GM19025 (cell line): ENCODE results near the gene SDK1.

Experiments used
- ATAC-seq: cut with Tn5 transposase; IDR thresholded peaks from one replicate; pipeline ENCODE4 v1.9.1; 2021; ENCODE audit warnings: mild to moderate bottlenecking, low read depth, moderate library complexity; ENCODE audit not compliant: unreplicated experiment

The SDK1 gene

GRCh38 chr7:4103352-4104091, 802.5 kb downstream of the SDK1 start:
- no peak for ATAC-seq

- ATAC-seq, result no peak
These were observed 806.8 kb downstream of the SDK1 start for GRCh38 chr7:4107839-4108238.

DNA sequence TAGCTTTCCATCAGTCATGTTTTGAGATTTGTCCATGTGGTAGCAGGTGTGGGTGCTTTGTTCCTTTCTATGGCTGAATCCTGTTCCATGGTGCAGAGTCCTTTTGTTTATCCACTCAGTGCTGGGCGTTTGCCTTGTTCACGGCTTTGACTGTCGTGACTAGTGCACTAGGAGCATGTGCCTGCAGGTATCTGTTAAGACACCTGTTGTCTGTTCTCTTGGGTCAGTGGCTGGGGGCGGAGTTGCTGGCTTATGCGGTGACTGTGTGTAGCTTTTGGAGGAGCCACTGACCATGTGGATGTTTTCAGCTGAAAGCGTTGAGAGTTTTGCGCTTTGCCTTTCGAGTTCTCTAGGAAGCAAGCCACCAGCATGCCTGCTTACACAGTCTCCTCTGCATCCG, 807.9 kb downstream of the SDK1 start:
- no peak for ATAC-seq

- ATAC-seq, result no peak
These were observed 808.5 kb downstream of the SDK1 start for GRCh38 chr7:4109481-4110110.

DNA sequence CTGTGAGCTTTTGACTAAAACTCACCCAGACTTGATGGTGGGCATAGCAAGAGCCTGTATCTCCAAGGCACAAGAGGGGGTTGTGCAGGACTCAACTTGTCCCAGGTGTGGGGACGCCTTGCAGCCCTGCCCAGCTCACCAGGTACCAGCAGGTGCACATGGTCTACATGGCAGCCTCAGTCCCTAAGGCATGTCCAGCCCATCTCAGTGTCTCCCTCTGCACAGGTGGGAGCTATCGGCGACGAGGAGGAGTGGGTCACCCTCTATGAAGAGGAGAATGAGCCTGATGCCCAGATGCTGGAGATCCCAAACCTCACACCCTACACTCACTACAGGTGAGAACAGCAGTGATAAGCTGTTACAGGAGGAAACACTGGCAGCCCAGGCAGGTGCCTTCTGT, 809.4 kb downstream of the SDK1 start:
- no peak for ATAC-seq

- no peak for ATAC-seq
These were observed 810.1 kb downstream of the SDK1 start for GRCh38 chr7:4111166-4111565.

DNA sequence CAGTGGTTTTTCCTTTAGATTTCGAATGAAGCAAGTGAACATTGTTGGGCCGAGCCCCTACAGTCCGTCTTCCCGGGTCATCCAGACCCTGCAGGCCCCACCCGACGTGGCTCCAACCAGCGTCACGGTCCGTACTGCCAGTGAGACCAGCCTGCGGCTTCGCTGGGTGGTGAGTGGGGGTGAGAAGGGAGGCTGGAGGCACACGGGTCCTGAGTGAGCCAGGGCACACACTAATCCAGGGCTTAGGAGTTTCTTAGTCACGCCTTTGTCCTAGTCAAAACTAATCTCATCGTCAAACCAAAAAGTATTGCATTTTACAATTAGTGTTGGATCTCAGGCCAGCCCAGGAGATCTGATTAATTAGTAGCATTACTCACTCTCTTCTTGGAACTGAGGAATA, 812.2 kb downstream of the SDK1 start:
- ATAC-seq, result no peak

- no peak for ATAC-seq
These were observed 812.9 kb downstream of the SDK1 start for GRCh38 chr7:4113976-4114375.

- no peak for ATAC-seq
These were observed 814.4 kb downstream of the SDK1 start for GRCh38 chr7:4115442-4115841.

GRCh38 chr7:4115941-4116610, 815.0 kb downstream of the SDK1 start:
- no peak for ATAC-seq

- ATAC-seq, result no peak
These were observed 818.8 kb downstream of the SDK1 start for GRCh38 chr7:4119848-4120247.

- ATAC-seq, result no peak
These were observed 822.3 kb downstream of the SDK1 start for GRCh38 chr7:4123346-4123745.

GRCh38 chr7:4123823-4124222, 822.8 kb downstream of the SDK1 start:
- no peak for ATAC-seq

DNA sequence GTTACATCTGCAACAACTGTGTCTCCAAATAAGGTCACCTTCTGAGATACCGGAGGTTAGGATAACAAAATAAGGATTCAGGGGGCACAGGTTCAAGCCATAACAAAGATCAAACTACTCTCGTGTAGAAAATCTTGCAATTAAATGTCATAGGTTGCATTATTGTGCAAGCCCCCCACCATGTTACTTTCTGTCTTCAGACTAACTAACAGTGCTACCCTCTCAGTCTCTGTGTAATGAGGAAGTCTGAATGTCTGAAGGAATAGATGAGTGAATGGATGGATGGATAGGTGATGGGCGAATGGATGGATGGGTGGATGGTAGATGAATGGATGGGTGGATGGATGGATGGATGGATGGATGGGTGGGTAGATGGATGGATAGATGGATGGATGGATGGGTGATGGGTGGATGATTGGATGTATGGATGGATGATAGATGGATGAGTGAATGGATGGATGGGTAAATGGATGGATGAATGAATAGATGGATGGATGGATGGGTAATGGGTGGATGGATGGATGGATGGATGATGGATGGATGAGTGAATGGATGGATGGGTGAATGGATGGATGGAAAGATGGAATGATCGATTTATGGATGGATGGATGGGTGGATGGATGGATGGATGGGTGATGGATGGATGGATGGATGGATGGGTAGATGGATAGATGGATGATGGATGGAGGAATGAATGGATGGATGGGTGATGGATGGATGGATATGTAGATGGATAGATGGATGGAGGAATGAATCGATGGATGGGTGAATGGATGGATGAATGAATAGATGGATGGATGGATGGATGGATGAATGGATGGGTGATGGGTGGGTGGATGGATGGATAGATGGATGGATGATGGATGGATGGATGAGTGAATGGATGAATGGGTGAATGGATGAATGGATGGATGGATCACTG, 823.8 kb downstream of the SDK1 start:
- no peak for ATAC-seq

GRCh38 chr7:4127909-4128560, 827.0 kb downstream of the SDK1 start:
- ATAC-seq, result no peak

DNA sequence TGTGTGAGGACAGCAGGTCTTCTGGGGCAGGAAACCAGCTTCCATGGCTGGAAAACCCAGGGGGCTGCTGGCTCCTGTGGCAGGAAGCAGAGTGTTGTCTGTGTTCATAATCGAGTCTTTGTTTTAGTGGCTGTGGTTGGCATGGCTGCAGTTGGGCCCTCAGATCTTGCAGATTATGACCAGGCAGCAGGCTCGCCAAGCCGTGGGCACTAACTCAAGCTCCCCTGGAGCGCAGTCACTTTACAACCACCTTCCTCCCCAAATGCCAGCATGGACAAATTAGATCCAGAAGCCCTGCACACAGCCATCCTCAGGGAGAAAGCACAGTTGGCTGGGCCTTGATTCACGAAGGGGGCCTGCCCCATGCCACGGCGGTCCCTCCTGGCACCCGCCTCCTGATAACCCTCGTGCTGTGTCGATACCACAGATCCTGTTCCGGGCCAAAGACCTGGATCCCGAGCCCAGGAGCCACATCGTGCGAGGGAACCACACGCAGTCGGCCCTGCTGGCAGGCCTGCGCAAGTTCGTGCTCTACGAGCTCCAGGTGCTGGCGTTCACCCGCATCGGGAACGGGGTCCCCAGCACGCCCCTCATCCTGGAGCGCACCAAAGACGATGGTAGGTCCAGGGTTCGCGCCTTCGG, 828.5 kb downstream of the SDK1 start:
- ATAC-seq, result no peak

DNA sequence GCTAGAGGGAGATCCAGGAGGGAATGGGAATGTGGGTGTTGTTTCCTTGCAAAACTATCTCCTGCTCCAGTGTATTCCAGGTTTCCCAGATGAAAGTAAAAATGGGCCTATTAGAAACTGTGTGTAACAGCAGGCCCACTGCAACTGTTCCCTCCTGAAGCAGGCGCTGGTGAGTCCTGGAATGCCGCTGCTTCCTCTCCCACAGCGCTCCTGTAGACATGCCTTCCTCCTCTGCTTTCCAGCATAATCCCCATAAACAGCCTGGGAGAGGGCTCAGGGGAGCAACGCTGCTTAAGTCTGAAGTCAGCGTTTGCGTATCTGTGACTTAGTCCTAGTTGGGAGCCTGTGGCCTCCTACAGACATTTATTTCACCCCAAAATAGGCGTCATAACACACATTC, 830.0 kb downstream of the SDK1 start:
- ATAC-seq, result no peak

GRCh38 chr7:4132221-4132620, 831.2 kb downstream of the SDK1 start:
- no peak for ATAC-seq

DNA sequence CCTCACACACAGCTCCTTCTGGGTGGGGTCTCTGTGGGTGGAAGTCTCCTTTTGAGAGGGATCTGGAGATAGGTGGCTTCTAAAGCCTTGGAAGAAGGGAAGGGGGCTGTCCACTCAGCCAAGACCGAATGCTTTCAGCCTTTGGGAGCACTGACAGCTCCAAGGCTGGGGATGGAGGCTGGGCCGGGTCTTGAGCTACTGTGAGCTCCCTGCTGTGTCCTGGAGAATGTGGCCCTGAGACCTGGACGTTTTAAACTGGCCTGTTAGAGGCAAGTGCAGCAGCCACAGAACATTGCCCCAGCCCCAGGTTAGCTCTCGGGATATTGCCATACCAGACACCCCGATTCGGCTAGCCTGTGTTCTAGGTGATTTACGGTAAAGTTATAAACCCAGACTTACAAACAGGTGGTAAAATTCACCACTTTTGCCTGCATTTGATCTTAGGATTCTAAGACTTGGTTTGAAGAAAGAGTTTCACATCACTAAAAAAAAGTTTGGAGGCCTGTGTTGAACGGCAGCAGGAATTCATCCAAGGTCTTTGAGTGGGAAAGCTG, 832.5 kb downstream of the SDK1 start:
- ATAC-seq, result no peak
